NCI-H446 treated with DMSO at 0.1 percent for 48 hours (cell line): ENCODE measurements around the gene SURF2.

Experiments used
- DNase-seq: peaks from one replicate; lab custom pipeline; 2025; lab: John Stamatoyannopoulos, UW

Gene SURF2

DNA sequence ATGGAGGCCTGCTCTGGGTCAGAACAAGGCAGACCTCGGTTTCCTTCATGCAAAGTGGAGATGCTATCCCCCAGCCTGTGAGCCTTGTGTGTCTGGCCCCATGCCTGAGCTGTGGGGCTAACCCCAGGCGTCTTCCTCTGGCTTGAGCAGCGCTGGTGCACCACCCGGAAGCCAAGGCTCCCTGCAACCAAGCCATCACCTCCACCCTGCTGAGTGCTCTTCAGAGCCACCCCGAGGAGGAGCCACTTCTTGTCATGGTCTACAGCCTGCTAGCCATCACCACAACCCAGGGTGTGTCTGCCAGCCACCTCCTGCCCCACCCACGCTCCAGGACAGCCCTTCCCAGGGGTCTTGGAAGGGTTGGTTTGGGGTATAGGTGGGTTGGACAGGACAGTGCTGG is 45.2 kb downstream of the SURF2 start:
- DNase-seq: no peak

DNA sequence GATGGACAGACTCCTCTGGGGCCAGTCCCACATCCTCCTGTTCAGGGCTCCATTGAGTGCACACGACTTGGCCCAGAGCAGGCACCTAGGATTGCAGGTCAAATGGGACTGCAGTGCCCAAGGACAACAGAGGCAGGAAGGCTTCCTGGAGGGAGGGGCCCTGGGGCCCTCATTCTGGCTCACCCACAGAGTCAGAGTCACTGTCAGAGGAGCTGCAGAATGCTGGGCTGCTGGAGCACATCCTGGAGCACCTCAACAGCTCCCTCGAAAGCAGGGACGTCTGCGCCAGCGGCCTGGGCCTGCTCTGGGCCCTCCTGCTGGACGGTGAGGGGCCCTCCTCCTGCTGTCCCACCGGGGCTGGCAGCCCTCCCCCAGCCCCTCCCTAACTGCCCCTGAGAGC is 46.3 kb downstream of the SURF2 start:
- DNase-seq: no peak

DNA sequence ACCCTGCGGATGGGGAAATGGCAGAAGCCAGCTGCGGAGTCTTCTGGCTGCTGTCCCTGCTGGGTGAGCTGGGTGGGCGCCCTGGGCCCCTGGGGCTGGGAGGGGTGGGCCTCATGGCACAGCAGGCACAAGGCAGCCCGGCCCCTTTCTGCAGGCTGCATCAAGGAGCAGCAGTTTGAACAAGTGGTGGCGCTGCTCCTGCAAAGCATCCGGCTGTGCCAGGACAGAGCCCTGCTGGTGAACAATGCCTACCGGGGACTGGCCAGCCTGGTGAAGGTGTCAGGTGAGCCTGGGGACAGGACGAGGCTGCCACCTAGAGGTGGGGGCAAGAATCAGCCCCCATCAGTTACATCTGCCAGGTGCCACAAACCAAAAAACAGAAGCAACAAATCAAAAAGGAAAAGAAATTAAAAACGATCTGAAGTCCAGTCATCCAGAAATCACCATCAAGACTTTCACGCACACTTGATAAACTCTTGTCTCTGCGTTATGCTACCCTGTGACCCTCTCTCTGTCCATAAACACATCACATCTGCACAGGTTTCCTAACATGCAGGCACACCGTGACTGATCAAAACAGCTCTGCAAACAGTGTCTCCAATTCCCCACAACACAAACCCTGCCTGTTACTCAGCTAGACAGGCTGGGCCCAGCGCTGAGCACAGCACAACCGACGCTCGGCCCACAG is 47.6 kb downstream of the SURF2 start:
- DNase-seq: no peak

DNA sequence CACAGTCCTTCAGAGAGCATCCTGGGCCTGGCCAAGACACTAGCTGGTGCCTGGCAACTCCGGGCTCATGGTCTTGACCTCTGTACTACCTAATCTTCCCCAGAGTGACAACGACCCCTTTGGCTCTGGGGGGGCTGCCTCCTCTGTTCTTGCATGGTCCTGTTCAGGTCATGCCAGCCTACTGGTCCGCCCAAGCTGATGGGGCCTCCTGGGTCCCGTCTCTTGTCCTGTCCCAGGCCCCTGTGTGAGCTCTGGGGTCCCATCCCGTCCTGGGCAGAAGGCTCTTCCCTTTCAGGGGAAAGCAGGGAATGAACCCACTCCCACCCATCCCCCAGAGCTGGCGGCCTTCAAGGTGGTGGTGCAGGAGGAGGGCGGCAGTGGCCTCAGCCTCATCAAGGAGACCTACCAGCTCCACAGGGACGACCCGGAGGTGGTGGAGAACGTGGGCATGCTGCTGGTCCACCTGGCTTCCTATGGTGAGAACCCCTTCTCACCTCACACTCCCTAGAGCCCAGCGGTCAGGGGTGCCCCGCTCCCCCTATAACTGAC is 48.2 kb downstream of the SURF2 start:
- no peak for DNase-seq

DNA sequence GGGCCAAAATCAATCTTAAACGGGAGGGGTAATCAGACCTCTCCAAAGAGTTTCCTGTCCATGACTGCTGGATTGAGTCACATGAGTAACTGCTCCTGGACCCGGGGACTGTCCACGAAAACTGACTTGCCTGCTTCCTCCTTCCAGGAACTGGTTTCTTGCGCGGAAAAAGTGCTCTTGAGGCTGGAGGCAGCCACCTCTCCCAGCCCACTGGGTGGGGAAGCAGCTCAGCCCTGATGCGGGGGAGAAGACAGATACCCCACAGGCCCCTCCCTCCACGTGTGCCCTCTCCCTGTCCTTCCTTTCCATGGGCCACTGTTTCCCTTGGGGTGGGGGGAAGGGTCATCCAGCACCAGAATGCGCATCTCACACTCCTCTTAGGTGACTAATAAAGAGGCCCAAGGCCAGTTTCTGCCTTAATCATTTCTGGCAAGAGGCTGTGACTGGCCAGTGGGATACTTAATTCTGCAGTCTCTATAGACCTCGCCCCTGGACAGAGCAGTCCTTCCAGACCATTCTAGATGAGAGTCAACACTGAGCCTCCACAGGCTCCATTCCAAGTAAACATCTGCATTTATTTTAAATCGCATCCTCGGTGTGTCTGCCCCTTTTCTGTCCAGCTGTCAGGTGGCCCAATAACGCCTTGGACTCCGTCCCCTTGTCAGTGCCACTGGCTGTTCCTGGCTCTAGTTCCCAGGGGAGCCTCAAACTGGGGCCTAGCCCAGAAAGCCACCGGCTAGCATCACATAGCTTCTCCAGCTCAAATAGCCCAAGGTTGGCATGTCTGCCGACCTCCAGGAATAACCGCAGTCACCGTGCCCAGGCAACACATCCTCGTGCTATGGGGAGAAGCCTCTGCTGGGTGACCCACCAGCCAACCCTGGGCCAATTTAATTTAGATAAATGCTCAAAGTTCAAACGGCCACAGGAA is 49.4 kb downstream of the SURF2 start:
- no peak for DNase-seq

DNA sequence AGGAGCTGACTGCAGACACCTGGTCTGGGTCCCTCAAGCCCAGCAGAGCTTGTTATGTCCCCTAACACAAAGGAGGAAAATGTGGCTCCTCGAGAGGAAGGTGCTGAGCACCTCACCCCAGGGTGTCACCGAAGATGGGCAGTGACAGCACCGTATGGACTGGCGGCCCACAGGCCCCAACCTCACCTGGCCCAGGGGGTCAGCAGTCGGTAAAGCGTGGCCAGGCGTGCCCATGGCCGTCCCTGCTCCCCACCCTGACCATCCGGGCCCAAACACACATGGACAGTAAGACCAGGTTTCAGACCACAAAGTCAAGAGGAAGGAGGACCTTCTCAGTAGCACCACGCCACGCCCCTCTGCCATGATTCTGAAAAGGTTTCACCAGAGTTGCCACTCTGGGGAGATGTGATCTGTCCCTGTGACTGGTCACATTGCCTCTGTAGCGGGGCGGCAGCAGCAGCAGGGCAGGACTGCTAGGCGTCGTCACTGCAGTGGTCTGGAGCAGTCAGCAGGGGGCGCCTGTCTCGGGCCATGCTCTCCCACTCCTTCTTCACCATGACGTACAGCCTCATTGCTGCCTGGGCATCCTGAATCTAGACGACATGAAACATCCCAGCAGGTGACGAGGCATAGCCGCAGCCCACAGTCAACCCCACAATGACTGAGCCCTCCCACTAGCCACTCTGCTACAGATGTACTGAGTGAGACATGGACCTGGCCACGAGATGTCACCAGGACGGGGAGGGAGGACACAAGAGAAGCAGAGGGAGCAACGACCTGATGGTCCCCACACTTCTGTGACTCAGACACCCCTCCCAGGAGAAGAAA is 50.3 kb downstream of the SURF2 start:
- no peak for DNase-seq

DNA sequence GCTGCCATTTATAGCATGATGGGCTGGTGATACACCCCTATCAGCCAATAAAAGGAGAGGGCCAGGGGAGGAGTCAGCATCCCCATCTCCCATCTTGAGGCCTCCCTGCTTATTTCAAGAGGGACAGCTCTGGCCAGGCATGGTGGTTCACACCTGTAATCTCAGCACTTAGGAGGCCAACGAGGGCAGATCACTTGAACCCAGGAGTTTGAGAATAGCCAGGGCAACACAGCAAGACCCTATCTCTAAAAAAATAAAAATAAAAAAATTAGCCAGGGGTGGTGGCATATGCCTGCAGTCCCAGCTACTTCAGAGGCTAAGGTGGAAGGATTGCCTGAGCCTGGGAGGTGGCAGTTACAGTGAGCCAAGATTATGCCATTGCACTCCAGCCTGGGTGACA is 51.7 kb downstream of the SURF2 start:
- no peak for DNase-seq
